GM23248 (cell line): ENCODE data around the gene LSM2. TPM values are rescaled to one million over a fixed set of nuclear protein-coding genes. Genes with fewer than 3 reads are reported as not detected.
A peak's percentile ranks its signal among the peaks of the same experiment; 100 is the strongest.

Experiments used
- DNase-seq: peaks from one replicate; pipeline ENCODE4 v3.0.0-alpha.2; 2015
- H2AFZ ChIP-seq: fragments of 200-600 bp; sonication (generic); 2 replicates; pipeline ENCODE4 v1.6.1; 2016; ENCODE audit warnings: antibody characterized with exemption
- H3F3A ChIP-seq: fragments of 200-600 bp; sonication (generic); 2 replicates; pipeline ENCODE4 v1.6.1; 2016; ENCODE audit warnings: mild to moderate bottlenecking, antibody characterized with exemption, mixed run types; ENCODE audit not compliant: insufficient read depth
- H3K27ac ChIP-seq: fragments of 200-600 bp; sonication (generic); 2 replicates; pipeline ENCODE4 v1.5.1; 2016; ENCODE audit warnings: mild to moderate bottlenecking
- H3K27me3 ChIP-seq: fragments of 200-600 bp; sonication (generic); replicated peaks from 2 replicates; pipeline ENCODE4 v1.6.1; 2016; ENCODE audit warnings: mild to moderate bottlenecking; ENCODE audit not compliant: insufficient read depth
- H3K36me3 ChIP-seq: fragments of 200-600 bp; sonication (generic); 2 replicates; pipeline ENCODE4 v1.6.1; 2016; ENCODE audit warnings: low read depth, mild to moderate bottlenecking
- H3K4me1 ChIP-seq: fragments of 200-600 bp; sonication (generic); 2 replicates; pipeline ENCODE4 v1.6.1; 2016; ENCODE audit warnings: mild to moderate bottlenecking; ENCODE audit not compliant: insufficient read depth
- H3K4me2 ChIP-seq: fragments of 200-600 bp; sonication (generic); one replicate; pipeline ENCODE4 v1.6.1; 2016; ENCODE audit warnings: mild to moderate bottlenecking; ENCODE audit not compliant: unreplicated experiment
- H3K4me3 ChIP-seq: fragments of 200-600 bp; sonication (generic); 2 replicates; pipeline ENCODE4 v1.5.1; 2016; ENCODE audit warnings: mild to moderate bottlenecking
- H3K79me2 ChIP-seq: fragments of 200-600 bp; sonication (generic); 2 replicates; pipeline ENCODE4 v1.6.1; 2016; ENCODE audit warnings: mild to moderate bottlenecking; ENCODE audit not compliant: insufficient read depth
- H3K9ac ChIP-seq: fragments of 200-600 bp; sonication (generic); 2 replicates; pipeline ENCODE4 v1.6.1; 2016; ENCODE audit warnings: mild to moderate bottlenecking
- H3K9me2 ChIP-seq: fragments of 200-600 bp; sonication (generic); 2 replicates; pipeline ENCODE4 v1.6.1; 2016; ENCODE audit warnings: mixed run types, mild to moderate bottlenecking, moderate library complexity; ENCODE audit not compliant: insufficient read depth
- H3K9me3 ChIP-seq: fragments of 200-600 bp; sonication (generic); one replicate; pipeline ENCODE4 v1.6.1; 2017; ENCODE audit warnings: low read depth
- H4K20me1 ChIP-seq: fragments of 200-600 bp; sonication (generic); 2 replicates; pipeline ENCODE4 v1.6.0; 2016; ENCODE audit not compliant: insufficient read depth
- EZH2 ChIP-seq: fragments of 200-600 bp; sonication (generic); IDR thresholded peaks from 2 replicates; pipeline ENCODE4 v1.6.1; 2018; ENCODE audit warnings: antibody characterized with exemption, mild to moderate bottlenecking; ENCODE audit not compliant: insufficient read depth, poor library complexity, severe bottlenecking
- EZH2phosphoT487 ChIP-seq: fragments of 200-600 bp; sonication (generic); IDR thresholded peaks from 2 replicates; pipeline ENCODE4 v1.6.1; 2018; ENCODE audit warnings: antibody characterized with exemption, moderate library complexity, mild to moderate bottlenecking, low read depth; ENCODE audit not compliant: insufficient read depth
- WGBS, 2 experiments: methylation state at CpG; one replicate each; pipeline ENCODE4 v1.1.6; 2015 to 2017; ENCODE audit warnings: low lambda C conversion rate in 2 of 2, low coverage in 1 of 2; ENCODE audit errors: missing lambda C conversion rate in 2 of 2; 5-methylcytosine and 5-hydroxymethylcytosine counted together
- in situ Hi-C: fragments of 300-500 bp; cut with MboI; formaldehyde crosslinking; loops from 2 replicates; pipeline ENCODE4 v1.15.0; 2020
- polyA plus RNA-seq: library from polyadenylated mRNA; unstranded; fragments of >200 nt; fragmentation: Nextera tagmentation; extraction: Ambion mirVana; gene quantifications from 2 replicates; pipeline ENCODE4 v1.2.1, GENCODE V29; 2016
- total RNA-seq: library from RNA; depleted of rRNA; stranded (reverse); fragments of >200 nt; shearing (Covaris generic); gene quantifications from 2 replicates; pipeline ENCODE4 v1.2.3, GENCODE V29; 2014

LSM2 gene
- total and polyA plus RNA-seq, 2 experiments from 2014 or later: 40.3 to 48.4 TPM

DNA sequence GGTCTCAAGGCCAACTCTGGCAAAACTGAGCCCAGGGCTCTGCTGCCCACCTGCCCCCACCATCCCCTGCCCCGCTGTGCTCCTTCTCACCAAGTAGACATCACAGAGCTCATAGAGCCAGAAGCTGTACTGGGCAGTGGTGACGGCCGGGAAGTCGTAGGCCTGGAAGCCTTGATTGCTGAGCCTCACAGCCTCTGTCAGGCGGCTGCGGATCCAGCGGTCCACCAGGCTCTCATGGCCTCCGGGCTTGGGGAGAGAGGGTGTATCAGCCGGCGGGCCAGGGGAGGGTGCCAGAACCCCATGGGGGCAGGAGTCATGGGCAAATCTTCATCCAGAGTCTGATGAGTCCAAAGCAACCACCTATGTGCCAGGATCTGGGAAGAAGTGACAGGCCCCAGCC lies 26.9 kb downstream of the LSM2 start:
- no peaks in the 10 kb centered on the region for H3K9me3 ChIP-seq
- H3F3A ChIP-seq: peaks cover 7% of the 10 kb centered on the region; the same call in 1 of the 2 replicates
- H3K79me2 ChIP-seq: no peaks in the 10 kb centered on the region
- no peak for TF ChIP-seq EZH2
- TF ChIP-seq EZH2phosphoT487: no peak
- no peaks in the 10 kb centered on the region for H3K9me2 ChIP-seq
- no peak overlapping the region for H3K4me2 ChIP-seq
- H2AFZ ChIP-seq: no peak overlapping the region
- DNase-seq: no peak
- H3K4me3 ChIP-seq: no peak overlapping the region
- no peaks in the 10 kb centered on the region for H3K27me3 ChIP-seq
- H3K36me3 ChIP-seq: no peaks in the 10 kb centered on the region
- in situ Hi-C loops: no loop called here
- no peak overlapping the region for H3K27ac ChIP-seq
- H3K9ac ChIP-seq: no peak overlapping the region
- H3K4me1 ChIP-seq: peaks cover 13% of the 10 kb centered on the region
- WGBS, 2 experiments: 92 to 96% methylated on average over 10 of the region's 10 CpGs
- no peaks in the 10 kb centered on the region for H4K20me1 ChIP-seq

DNA sequence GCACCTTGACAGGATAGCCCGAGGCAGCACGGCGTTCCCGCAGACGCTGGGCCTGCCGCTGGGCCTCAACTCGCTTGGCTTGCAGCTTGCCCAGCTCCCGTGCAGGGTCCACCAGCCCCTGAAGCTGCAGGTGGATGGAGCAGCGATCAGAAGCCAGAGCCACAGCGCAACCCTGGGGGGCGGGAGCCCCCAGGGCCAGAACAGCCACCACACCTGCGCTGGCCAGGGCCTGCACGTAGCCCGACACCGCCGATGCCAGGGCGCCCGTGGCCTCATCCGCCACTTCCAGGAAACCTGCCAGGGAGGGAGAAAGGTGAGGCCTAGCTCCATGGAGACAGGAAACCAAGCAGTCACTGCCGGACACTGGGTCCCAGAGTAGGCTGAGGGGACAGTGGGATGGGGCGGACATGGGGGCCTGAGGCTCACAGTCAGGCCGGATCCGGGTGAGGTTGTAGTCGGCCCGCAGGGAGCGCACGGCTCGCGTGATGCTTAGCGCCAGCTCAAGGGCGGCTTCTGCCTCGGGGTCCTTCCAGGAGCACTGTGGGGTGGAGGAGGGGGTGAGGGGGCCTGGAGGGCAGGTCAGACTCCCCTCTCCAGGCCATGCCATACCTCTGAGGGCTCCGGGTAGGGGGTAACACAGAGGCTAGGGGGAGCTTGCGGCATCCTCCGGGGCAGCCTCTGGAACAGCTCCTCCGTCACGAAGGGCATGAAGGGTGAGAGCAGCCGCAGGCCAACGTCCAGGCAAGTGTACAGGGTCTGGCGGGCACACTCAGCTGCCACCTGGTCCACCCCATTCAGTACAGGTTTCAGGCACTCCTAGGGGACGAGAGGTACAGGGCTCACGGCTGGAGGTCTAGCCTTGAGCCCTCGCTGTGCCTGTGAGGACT lies 27.5 kb downstream of the LSM2 start:
- TF ChIP-seq EZH2phosphoT487 (no peak), EZH2 (no peak)
- Histone ChIP-seq H3K9me3 (no peaks in the 10 kb centered on the region), H3F3A (peaks cover 7% of the 10 kb centered on the region; the same call in 1 of the 2 replicates), H3K36me3 (no peaks in the 10 kb centered on the region), H4K20me1 (no peaks in the 10 kb centered on the region), H3K27ac (no peak overlapping the region), H3K27me3 (no peaks in the 10 kb centered on the region), H3K79me2 (no peaks in the 10 kb centered on the region), H3K4me2 (no peak overlapping the region), H3K4me3 (no peak overlapping the region), H3K4me1 (peaks cover 13% of the 10 kb centered on the region), H2AFZ (no peak overlapping the region), H3K9ac (no peak overlapping the region), H3K9me2 (no peaks in the 10 kb centered on the region)
- in situ Hi-C loops: no loop called here
- no peak for DNase-seq
- 90 to 92% methylated on average over 35 to 39 of the region's 43 CpGs for WGBS, 2 experiments

DNA sequence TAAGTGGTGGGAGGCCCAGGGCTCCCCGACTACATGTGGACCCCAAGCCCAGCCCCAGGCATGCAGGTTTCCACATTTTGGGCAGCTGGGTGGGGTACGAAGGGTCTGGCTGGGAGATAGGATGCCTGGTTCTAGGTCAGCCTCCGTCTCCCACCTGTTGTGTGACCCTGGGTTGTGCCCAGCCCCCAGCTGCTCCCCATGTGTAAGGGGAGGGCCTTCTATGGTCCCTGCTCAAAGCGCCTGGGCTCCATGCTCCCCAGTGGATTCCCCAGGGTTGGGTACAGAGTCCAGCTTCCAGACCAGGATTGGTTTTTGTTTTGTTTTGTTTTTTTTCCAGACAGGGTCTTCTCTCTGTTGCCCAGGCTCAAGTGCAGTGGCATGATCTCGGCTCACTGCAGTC lies 28.6 kb downstream of the LSM2 start:
- Histone ChIP-seq H4K20me1 (no peaks in the 10 kb centered on the region), H3K36me3 (no peaks in the 10 kb centered on the region), H3K4me1 (peaks cover 13% of the 10 kb centered on the region), H3K4me2 (no peak overlapping the region), H3K27me3 (no peaks in the 10 kb centered on the region), H3K9me2 (no peaks in the 10 kb centered on the region), H3K27ac (no peak overlapping the region), H3K9me3 (no peaks in the 10 kb centered on the region), H3K9ac (no peak overlapping the region), H3K79me2 (no peaks in the 10 kb centered on the region), H2AFZ (no peak overlapping the region), H3K4me3 (no peak overlapping the region), H3F3A (peaks cover 7% of the 10 kb centered on the region; the same call in 1 of the 2 replicates)
- TF ChIP-seq EZH2 (no peak), EZH2phosphoT487 (no peak)
- in situ Hi-C loops: no loop called here
- DNase-seq: no peak
- WGBS, 2 experiments: 91 to 96% methylated on average over 5 of the region's 5 CpGs

DNA sequence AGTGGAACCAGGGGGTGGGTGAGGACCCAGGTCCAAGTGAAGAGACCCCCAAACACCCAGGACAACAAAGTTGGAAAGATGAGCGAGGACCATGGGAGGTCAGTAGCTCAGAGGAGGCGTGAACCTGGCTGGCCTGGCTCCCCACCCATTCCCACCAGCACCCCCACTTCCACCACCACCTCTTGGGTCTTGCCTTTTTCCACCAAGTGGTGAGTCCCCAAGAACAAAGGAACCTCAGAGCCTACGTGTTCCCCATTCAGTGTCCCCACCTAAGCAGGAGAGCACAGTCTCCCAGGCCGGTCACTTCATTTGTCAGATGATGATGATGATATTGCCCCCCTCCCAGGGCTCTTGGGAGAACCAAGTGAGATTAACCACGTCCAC lies 29.1 kb downstream of the LSM2 start:
- Histone ChIP-seq H2AFZ (no peak overlapping the region), H3F3A (peaks cover 7% of the 10 kb centered on the region; the same call in 1 of the 2 replicates), H4K20me1 (no peaks in the 10 kb centered on the region), H3K27me3 (no peaks in the 10 kb centered on the region), H3K4me3 (no peak overlapping the region), H3K9me2 (no peaks in the 10 kb centered on the region), H3K36me3 (no peaks in the 10 kb centered on the region), H3K79me2 (no peaks in the 10 kb centered on the region), H3K9ac (no peak overlapping the region), H3K9me3 (no peaks in the 10 kb centered on the region), H3K27ac (peak overlapping the region; percentile 39), H3K4me2 (no peak overlapping the region), H3K4me1 (peaks cover 13% of the 10 kb centered on the region)
- in situ Hi-C loops: no loop called here
- 87 to 88% methylated on average over 4 to 5 of the region's 5 CpGs for WGBS, 2 experiments
- TF ChIP-seq EZH2 (no peak), EZH2phosphoT487 (no peak)
- no peak for DNase-seq
